ENCODE results near the gene RPL41.
"Not testable (repeated sequence)": the region's sequence is repeated elsewhere in the genome, so short reads cannot be mapped to it uniquely, and the experiment has no call there.

The RPL41 gene

DNA sequence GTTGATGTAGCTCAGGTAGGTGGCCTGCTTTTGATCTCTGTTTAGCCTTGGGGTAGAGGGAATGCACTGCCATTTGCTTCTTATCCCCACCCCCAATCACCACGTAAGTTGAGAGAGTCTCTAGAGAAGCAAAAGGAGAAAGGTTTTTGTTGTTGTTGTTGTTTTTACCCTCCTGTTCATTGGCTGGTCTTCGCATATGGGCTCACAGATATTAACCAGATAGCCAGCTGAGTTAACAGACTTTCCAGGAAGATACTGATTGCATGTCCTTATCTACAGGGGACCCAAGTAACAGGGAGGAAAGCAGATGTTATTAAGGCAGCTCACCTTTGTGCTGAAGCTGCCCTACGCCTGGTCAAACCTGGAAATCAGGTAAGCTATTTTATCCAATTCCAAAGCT is 9.2 kb upstream of the RPL41 start:
- peak overlapping the region; percentile 22 for H3K27ac Mint-ChIP-seq

GRCh38 chr12:56110571-56110970 is 5.9 kb upstream of the RPL41 start:
- Mint-ChIP-seq H3K27me3 (no peaks in the 10 kb centered on the region), H3K27ac (no peak overlapping the region), H3K4me1 (ENCODE audit: low read depth) (peaks cover 9% of the 10 kb centered on the region), H3K36me3 (ENCODE audit: low read depth) (peaks cover 80% of the 10 kb centered on the region), H3K4me3 (no peak overlapping the region), H3K9me3 (no peaks in the 10 kb centered on the region)
- intact Hi-C loops (cut with micrococcal nuclease), result no loop called here

More for the DNA sequence above, 9.2 kb upstream of the RPL41 start:
- intact Hi-C loops (cut with micrococcal nuclease), result loop anchor here (10.0 kb wide), 2 partner anchors 112 to 292 kb away; partner anchors contain the start of genes ORMDL2, SARNP and SUOX
- Mint-ChIP-seq H3K9me3 (no peaks in the 10 kb centered on the region), H3K4me3 (no peak overlapping the region), H3K27me3 (no peaks in the 10 kb centered on the region), H3K4me1 (ENCODE audit: low read depth) (peaks cover 21% of the 10 kb centered on the region), H3K36me3 (ENCODE audit: low read depth) (peaks cover 77% of the 10 kb centered on the region)

DNA sequence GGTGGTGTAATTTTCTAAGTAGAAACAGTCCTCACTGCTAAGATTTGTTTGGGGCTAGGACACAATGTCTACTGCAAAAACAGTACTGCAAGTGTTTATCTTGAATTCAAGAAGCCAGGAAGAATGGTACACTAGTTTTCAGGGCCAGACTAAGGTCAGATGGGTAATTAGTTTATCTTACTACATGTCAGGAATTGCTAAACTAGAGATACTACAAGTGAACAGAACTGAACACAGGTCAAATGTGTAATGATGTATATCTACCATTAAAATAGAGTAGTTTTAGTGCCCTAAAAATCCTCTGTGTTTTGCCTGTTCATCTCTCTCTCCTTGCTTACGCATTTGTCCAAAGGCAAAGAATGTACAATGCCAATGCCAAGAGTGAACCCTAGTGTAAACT is 2.3 kb upstream of the RPL41 start:
- Mint-ChIP-seq H3K36me3 (ENCODE audit: low read depth) (peaks cover 85% of the 10 kb centered on the region), H3K9me3 (no peaks in the 10 kb centered on the region), H3K4me1 (ENCODE audit: low read depth) (peaks cover 16% of the 10 kb centered on the region), H3K4me3 (no peak overlapping the region), H3K27ac (peak overlapping the region; percentile 29), H3K27me3 (no peaks in the 10 kb centered on the region)
- intact Hi-C loops (cut with micrococcal nuclease), result no loop called here

- Mint-ChIP-seq H3K27me3 (no peaks in the 10 kb centered on the region), H3K9me3 (no peaks in the 10 kb centered on the region), H3K4me3 (peak overlapping the region; percentile 94), H3K36me3 (ENCODE audit: low read depth) (peaks cover 85% of the 10 kb centered on the region), H3K4me1 (ENCODE audit: low read depth) (peaks cover 27% of the 10 kb centered on the region), H3K27ac (peak overlapping the region; percentile 99)
- intact Hi-C loops (cut with micrococcal nuclease), result loop anchor here (5.0 kb wide), 2 partner anchors 73 to 378 kb away; partner anchors contain the start of gene RPS26
Measured at GRCh38 chr12:56115329-56115728, 1.1 kb upstream of the RPL41 start.

DNA sequence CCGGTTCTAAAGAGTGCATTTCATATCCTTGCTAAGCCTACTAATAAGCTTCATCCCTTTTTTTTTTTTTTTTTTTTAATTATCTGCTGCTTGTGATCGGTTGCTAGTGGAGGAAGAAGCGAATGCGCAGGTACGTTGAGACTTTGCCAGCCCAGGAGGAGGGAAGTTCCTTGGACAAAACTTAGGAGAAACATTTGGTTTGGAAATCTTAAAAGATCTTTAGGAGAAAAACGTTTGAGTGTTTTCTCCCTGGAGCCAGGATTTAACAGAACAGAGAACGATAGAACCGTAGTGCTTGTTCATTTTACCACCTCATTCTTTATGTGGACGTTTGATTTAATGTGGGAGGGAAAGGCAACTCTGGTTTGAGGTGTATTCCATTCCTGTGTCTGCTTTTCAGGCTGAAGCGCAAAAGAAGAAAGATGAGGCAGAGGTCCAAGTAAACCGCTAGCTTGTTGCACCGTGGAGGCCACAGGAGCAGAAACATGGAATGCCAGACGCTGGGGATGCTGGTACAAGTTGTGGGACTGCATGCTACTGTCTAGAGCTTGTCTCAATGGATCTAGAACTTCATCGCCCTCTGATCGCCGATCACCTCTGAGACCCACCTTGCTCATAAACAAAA is 761 bp downstream of the RPL41 start:
- peak overlapping the region; percentile 99 for H3K27ac Mint-ChIP-seq
- H3K4me1 Mint-ChIP-seq (ENCODE audit: low read depth), result peaks cover 45% of the 10 kb centered on the region
- H3K27me3 Mint-ChIP-seq, H3K9me3 Mint-ChIP-seq: not testable (repeated sequence)
- H3K36me3 Mint-ChIP-seq (ENCODE audit: low read depth), result peaks cover 85% of the 10 kb centered on the region
- intact Hi-C loops (cut with micrococcal nuclease), result loop anchor here (5.0 kb wide), 2 partner anchors 75 to 380 kb away; partner anchors contain the start of gene RPS26
- peak overlapping the region; percentile 94 for H3K4me3 Mint-ChIP-seq

- no peaks in the 10 kb centered on the region for H3K9me3 Mint-ChIP-seq
- H3K27me3 Mint-ChIP-seq, result no peaks in the 10 kb centered on the region
- H3K27ac Mint-ChIP-seq, result peak within 1 kb of the TSS; percentile 99
- peaks cover 77% of the 10 kb centered on the region for H3K36me3 Mint-ChIP-seq (ENCODE audit: low read depth)
- peaks cover 52% of the 10 kb centered on the region for H3K4me1 Mint-ChIP-seq (ENCODE audit: low read depth)
- H3K4me3 Mint-ChIP-seq, result peak within 1 kb of the TSS; percentile 94
- intact Hi-C loops (cut with micrococcal nuclease), result loop anchor here (2.0 to 5.0 kb wide), 4 partner anchors 41 to 381 kb away; partner anchors contain the start of genes MYL6 and RPS26
Measured at GRCh38 chr12:56117778-56118687, 1.6 kb downstream of the RPL41 start, which contains the start of gene ZC3H10. TSS of gene ZC3H10 (plus strand) at chr12:56118266. CDS start at chr12:56120563, 2,297 bp downstream.

DNA sequence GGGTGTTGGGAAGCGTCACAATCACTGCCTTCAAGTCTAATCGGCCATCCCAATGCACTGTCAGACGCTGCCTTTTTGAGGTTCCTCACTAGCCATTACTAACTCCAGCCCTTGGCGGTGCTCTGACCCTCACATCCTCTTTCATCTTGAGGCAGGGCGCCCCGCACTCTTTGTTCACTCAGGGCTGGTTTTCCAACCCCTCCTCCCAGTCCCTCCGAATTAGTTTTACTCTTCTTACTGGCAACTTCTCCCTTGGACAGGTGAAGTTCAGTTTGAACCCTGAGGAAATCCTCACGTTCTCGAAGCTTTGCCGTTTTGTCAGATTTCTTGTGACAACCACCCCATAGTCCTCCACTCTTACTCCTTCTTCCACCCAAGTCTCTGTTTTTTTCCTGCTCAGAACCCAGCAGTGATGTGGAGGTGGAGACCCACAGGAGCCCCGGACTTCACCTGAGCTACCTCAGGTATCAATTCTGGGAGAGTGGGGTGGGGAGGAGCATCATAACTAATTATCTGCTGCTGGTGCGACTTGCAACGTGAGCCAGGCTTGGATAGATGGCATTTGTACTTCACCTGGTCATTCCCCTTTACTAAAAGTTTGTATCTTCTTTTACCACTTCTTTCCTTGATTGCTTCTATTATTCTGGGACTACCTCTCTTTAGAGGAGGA is 2.4 kb downstream of the RPL41 start:
- Mint-ChIP-seq H3K27me3 (no peaks in the 10 kb centered on the region), H3K4me3 (peak overlapping the region; percentile 94), H3K9me3 (no peaks in the 10 kb centered on the region), H3K4me1 (ENCODE audit: low read depth) (peaks cover 56% of the 10 kb centered on the region), H3K27ac (peak overlapping the region; percentile 99), H3K36me3 (ENCODE audit: low read depth) (peaks cover 77% of the 10 kb centered on the region)
- intact Hi-C loops (cut with micrococcal nuclease), result loop anchor here (1.0 to 5.0 kb wide), 6 partner anchors 40 to 382 kb away; partner anchors contain the start of genes MYL6, NABP2 and RPS26

DNA sequence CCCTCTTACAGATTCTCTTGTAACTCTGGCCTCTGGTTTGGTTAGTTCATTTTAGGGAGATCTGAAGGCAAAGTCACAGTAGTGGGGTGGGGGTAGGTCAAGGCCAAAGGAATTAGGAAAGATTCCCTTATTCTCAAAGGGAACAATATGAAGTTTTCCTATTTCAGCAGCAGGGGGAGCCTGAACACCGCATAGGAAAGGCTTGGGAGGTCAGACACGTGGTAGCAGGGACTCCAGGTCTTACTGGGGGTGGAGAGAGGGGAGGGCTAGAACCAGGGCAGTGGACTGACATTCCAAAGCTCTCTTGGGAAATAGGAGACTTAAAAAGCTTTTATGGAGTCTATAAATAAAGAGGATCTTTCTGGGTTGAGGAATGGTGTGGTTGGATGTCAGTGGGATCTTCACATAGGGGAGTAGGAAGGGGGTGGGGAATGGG is 2.9 kb downstream of the RPL41 start:
- no peaks in the 10 kb centered on the region for H3K9me3 Mint-ChIP-seq
- intact Hi-C loops (cut with micrococcal nuclease), result loop anchor here (1.0 to 5.0 kb wide), 6 partner anchors 39 to 382 kb away; partner anchors contain the start of genes MYL6, NABP2 and RPS26
- H3K4me1 Mint-ChIP-seq (ENCODE audit: low read depth), result peaks cover 62% of the 10 kb centered on the region
- H3K36me3 Mint-ChIP-seq (ENCODE audit: low read depth), result peaks cover 80% of the 10 kb centered on the region
- no peaks in the 10 kb centered on the region for H3K27me3 Mint-ChIP-seq
- peak overlapping the region; percentile 99 for H3K27ac Mint-ChIP-seq
- peak overlapping the region; percentile 94 for H3K4me3 Mint-ChIP-seq

- Mint-ChIP-seq H3K36me3 (ENCODE audit: low read depth) (peaks cover 81% of the 10 kb centered on the region), H3K9me3 (no peaks in the 10 kb centered on the region), H3K27ac (no peak overlapping the region), H3K4me1 (ENCODE audit: low read depth) (peaks cover 64% of the 10 kb centered on the region), H3K27me3 (no peaks in the 10 kb centered on the region), H3K4me3 (no peak overlapping the region)
- intact Hi-C loops (cut with micrococcal nuclease), result no loop called here
Measured at GRCh38 chr12:56120158-56120846, 3.9 kb downstream of the RPL41 start.

DNA sequence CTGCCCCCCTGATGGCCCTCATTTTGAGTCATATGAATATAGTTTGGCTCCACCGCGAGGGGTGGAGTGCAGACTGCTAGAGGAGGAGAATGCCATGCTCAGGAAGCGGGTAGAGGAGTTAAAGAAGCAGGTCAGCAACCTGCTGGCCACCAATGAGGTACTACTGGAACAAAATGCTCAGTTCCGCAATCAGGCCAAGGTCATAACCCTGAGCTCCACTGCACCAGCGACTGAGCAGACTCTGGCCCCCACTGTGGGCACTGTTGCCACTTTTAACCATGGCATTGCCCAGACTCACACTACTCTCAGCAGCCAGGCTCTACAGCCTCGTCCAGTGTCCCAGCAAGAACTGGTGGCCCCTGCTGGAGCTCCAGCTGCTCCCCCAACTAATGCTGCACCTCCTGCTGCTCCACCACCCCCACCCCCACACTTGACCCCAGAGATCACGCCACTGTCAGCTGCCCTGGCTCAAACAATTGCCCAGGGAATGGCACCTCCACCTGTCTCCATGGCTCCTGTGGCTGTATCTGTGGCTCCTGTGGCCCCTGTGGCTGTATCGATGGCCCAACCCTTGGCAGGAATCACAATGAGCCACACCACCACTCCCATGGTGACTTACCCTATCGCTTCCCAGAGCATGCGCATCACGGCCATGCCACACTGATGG is 4.9 kb downstream of the RPL41 start:
- intact Hi-C loops (cut with micrococcal nuclease), result no loop called here
- Mint-ChIP-seq H3K4me3 (no peak overlapping the region), H3K9me3 (no peaks in the 10 kb centered on the region), H3K27me3 (no peaks in the 10 kb centered on the region), H3K27ac (peak overlapping the region; percentile 3), H3K36me3 (ENCODE audit: low read depth) (peaks cover 74% of the 10 kb centered on the region), H3K4me1 (ENCODE audit: low read depth) (peaks cover 69% of the 10 kb centered on the region)

GRCh38 chr12:56122637-56123036 is 6.2 kb downstream of the RPL41 start:
- peaks cover 76% of the 10 kb centered on the region for H3K4me1 Mint-ChIP-seq (ENCODE audit: low read depth)
- H3K9me3 Mint-ChIP-seq, result no peaks in the 10 kb centered on the region
- H3K36me3 Mint-ChIP-seq (ENCODE audit: low read depth), result peaks cover 60% of the 10 kb centered on the region
- intact Hi-C loops (cut with micrococcal nuclease), result no loop called here
- H3K4me3 Mint-ChIP-seq, result no peak overlapping the region
- no peaks in the 10 kb centered on the region for H3K27me3 Mint-ChIP-seq
- H3K27ac Mint-ChIP-seq, result no peak overlapping the region

GRCh38 chr12:56124133-56124532 is 7.7 kb downstream of the RPL41 start:
- intact Hi-C loops (cut with micrococcal nuclease), result no loop called here

More at GRCh38 chr12:56124133-56124532, 7.7 kb downstream of the RPL41 start:
- no peaks in the 10 kb centered on the region for H3K9me3 Mint-ChIP-seq
- H3K36me3 Mint-ChIP-seq (ENCODE audit: low read depth), result peaks cover 59% of the 10 kb centered on the region
- peak overlapping the region; percentile 48 for H3K27ac Mint-ChIP-seq
- H3K4me1 Mint-ChIP-seq (ENCODE audit: low read depth), result peaks cover 72% of the 10 kb centered on the region
- H3K27me3 Mint-ChIP-seq, result no peaks in the 10 kb centered on the region
- H3K4me3 Mint-ChIP-seq, result no peak overlapping the region

Measured in dendritic cell treated with granulocyte-macrophage colony-stimulating factor and Interleukin-4, amounts not matched to agents 40 ng/mL and 50 ng/mL, for 4 days (primary cell).